ENCODE results near the gene RFLNA. TPM values are rescaled to one million over a fixed set of nuclear protein-coding genes. Genes with fewer than 3 reads are reported as not detected.

Gene RFLNA
- total RNA-seq, 1 experiment from 2014 or later = 10.6 TPM

DNA sequence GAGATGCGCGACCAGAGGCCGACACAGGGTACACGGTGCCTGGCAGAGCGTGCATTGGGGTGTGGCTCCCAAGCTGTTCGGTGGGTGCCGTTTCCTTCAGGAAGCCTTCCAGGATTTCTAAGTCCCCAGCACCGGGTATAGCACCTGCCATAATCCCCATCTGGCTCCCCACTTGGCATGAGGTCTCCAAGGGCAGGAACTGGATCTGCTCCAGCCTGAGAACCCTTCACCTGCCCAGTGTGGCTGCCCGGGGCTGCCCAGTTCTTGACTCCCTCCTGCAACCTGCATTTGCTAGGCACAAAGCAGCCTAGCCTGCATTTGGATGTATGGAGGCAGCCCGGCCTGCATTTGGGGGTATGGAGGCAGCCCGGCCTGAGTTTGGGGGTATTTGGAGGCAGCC, 69.7 kb downstream of the RFLNA start:
- TF ChIP-seq, protein P1, sequence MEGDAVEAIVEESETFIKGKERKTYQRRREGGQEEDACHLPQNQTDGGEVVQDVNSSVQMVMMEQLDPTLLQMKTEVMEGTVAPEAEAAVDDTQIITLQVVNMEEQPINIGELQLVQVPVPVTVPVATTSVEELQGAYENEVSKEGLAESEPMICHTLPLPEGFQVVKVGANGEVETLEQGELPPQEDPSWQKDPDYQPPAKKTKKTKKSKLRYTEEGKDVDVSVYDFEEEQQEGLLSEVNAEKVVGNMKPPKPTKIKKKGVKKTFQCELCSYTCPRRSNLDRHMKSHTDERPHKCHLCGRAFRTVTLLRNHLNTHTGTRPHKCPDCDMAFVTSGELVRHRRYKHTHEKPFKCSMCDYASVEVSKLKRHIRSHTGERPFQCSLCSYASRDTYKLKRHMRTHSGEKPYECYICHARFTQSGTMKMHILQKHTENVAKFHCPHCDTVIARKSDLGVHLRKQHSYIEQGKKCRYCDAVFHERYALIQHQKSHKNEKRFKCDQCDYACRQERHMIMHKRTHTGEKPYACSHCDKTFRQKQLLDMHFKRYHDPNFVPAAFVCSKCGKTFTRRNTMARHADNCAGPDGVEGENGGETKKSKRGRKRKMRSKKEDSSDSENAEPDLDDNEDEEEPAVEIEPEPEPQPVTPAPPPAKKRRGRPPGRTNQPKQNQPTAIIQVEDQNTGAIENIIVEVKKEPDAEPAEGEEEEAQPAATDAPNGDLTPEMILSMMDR (conservative IDR thresholded peaks at IDR 0.05) = no peak
- H3K27ac ChIP-seq (ENCODE audit: insufficient read length, low read depth, low read length) = no peak overlapping the region
- H3K56ac ChIP-seq (ENCODE audit: insufficient read length, low read depth, low read length) = no peak overlapping the region
- H2AK5ac ChIP-seq (ENCODE audit: insufficient read length, low read length) = no peak overlapping the region
- no peak overlapping the region for H3K14ac ChIP-seq (ENCODE audit: insufficient read depth, low read length)
- H4K8ac ChIP-seq (replicated peaks; ENCODE audit: insufficient read length, low read depth, low read length) = no peak overlapping the region
- H4K5ac ChIP-seq (ENCODE audit: insufficient read length, low read depth, low read length) = no peak overlapping the region
- H3K4ac ChIP-seq (ENCODE audit: low read depth, low read length) = no peak overlapping the region
- no peaks in the 10 kb centered on the region for H3K79me2 ChIP-seq (ENCODE audit: insufficient read depth, low read length)
- H2BK12ac ChIP-seq (ENCODE audit: insufficient read length, low read depth, low read length) = no peak overlapping the region
- no peak overlapping the region for H2BK5ac ChIP-seq (ENCODE audit: insufficient read length, low read length)
- WGBS (ENCODE audit: extremely low coverage, insufficient read length, low lambda C conversion rate) = no CpG with 5 or more reads among the region's 11 CpGs
- no peak overlapping the region for H3K9ac ChIP-seq (ENCODE audit: extremely low read depth, insufficient read length, low read length)
- H2BK20ac ChIP-seq (ENCODE audit: low read depth, low read length, poor library complexity, severe bottlenecking) = no peak overlapping the region
- no peak overlapping the region for H2BK15ac ChIP-seq (ENCODE audit: low read depth, low read length)
- no peak overlapping the region for H2AFZ ChIP-seq (ENCODE audit: low read length)
- no peaks in the 10 kb centered on the region for H3K4me1 ChIP-seq (ENCODE audit: insufficient read depth, low read length)
- H2BK120ac ChIP-seq (ENCODE audit: low read depth, low read length, poor library complexity, severe bottlenecking) = no peak overlapping the region
- H3K18ac ChIP-seq (ENCODE audit: insufficient read length, low read depth, low read length) = no peak overlapping the region
- H3K23me2 ChIP-seq (ENCODE audit: insufficient read length, low read depth, low read length, poor library complexity, severe bottlenecking) = no peaks in the 10 kb centered on the region
- H4K20me1 ChIP-seq (ENCODE audit: control insufficient read depth, insufficient read depth, insufficient read length) = no peaks in the 10 kb centered on the region
- no peaks in the 10 kb centered on the region for H3K79me1 ChIP-seq (ENCODE audit: insufficient read depth, low read depth, low read length, poor library complexity, severe bottlenecking)
- H3T11ph ChIP-seq (ENCODE audit: low read length) = no peak overlapping the region
- Mint-ChIP-seq H3K9me3 (no peaks in the 10 kb centered on the region), H3K4me3 (no peak overlapping the region), H3K27me3 (ENCODE audit: low read depth) (no peaks in the 10 kb centered on the region; the same call in 1 of the 2 replicates), H3K27ac (no peak overlapping the region; a peak in 1 of 7 replicates), H3K36me3 (ENCODE audit: insufficient read depth in 1 of 3, low read depth in 3 of 3) (peaks cover 3 to 29% (median 27%) of the 10 kb centered on the region in 3 experiments; a peak in 6 of 7 replicates), H3K4me1 (no peaks in the 10 kb centered on the region)
- no peak for DNase-seq
- no peaks in the 10 kb centered on the region for H3K27me3 ChIP-seq (ENCODE audit: insufficient read depth, low read length)
- H3K4me2 ChIP-seq (ENCODE audit: insufficient read depth, insufficient read length, low read length) = no peak overlapping the region
- H3K23ac ChIP-seq (ENCODE audit: insufficient read length, low read depth, low read length) = no peak overlapping the region
- H4K91ac ChIP-seq (ENCODE audit: insufficient read length, low read depth, low read length) = no peak overlapping the region
- H3K9me3 ChIP-seq (ENCODE audit: control insufficient read depth, low read depth, low read length) = no peaks in the 10 kb centered on the region

Small RNA genes within 50 kb of the gene (microRNA-seq; reads per million reads assigned to microRNA genes)
- not detected for gene MIR6880 (ENCODE audit: borderline microRNAs expressed)
